NB4 (cell line): Measurements from ENCODE around the gene ARFGEF2.

Experiments
- CTCF ChIP-seq: IDR thresholded peaks from one replicate; pipeline ENCODE4 v1.5.1; 2012; ENCODE audit warnings: low read depth, low read length
- MAX ChIP-seq: IDR thresholded peaks from 2 replicates; pipeline ENCODE4 v1.6.1; 2011; ENCODE audit warnings: low read depth, low read length
- POLR2A ChIP-seq: IDR thresholded peaks from 2 replicates; pipeline ENCODE4 v1.6.1; 2011; ENCODE audit warnings: mild to moderate bottlenecking; ENCODE audit not compliant: insufficient read length; ENCODE audit errors: extremely low read depth

GRCh38 chr20:48930878-48931277 lies 9.4 kb downstream of the ARFGEF2 start:
- TF ChIP-seq CTCF: no peak
- TF ChIP-seq MAX: no peak
- no peak for TF ChIP-seq POLR2A
